ENCODE results near the gene NDUFB7. TPM values are rescaled to one million over a fixed set of nuclear protein-coding genes. Genes with fewer than 3 reads are reported as not detected.

Gene NDUFB7
- polyA plus RNA-seq, 1 experiment = 97.3 TPM

DNA sequence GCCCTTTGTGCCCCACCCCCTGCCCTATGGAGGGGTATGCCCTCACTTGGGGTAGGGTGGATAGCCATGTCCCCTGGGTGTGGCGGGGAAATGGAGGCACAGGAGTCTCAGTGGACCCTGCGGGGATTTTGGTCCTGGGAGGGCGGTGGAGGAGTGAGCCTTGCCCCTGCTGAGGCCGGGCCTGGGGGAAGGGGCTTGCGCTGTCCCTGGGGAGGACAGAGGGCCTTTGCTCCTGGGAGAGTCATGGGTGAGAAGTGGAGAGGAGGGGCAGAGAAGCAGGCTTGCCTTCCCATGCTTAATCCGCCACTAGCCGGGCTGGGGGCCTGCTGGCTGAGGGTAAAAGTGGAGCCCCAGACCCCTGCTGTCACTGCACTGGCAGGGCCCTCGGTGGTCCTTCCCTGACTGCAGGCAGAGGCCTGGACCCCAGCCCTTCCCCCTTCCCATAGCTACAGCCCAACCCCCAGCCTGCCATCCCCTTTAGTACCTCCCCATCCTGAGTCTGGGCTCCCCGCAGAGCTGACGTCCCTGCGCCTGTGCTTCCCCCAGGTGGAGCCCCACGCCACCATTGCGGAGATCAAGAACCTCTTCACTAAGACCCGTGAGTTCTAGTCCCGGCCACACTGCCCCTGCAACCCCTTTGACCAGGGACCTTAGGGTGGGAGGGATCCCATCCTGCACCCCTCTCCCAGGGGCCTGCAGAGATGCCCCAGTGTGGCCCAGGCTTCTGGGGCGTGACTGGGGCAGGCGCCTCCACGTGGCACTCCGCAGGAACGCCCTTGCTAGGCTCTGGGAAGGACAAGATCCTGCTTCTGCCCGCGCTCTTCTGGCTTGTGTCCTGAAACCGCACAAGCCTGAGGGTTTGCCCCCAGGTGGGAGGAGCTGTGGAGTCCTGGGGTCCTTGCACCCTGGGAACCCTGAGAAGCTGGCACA is 8.9 kb downstream of the NDUFB7 start:
- Histone ChIP-seq H3K27me3 (ENCODE audit: control insufficient read depth, insufficient read depth, low read length) (no peaks in the 10 kb centered on the region), H3K27ac (ENCODE audit: low read depth, low read length) (no peak overlapping the region), H3K4me3 (ENCODE audit: low read depth, low read length) (no peak overlapping the region), H3K9me3 (ENCODE audit: control insufficient read depth, insufficient read depth, low read length) (peaks cover 9% of the 10 kb centered on the region; the same call in 1 of the 2 replicates)
- TF ChIP-seq, protein P1, sequence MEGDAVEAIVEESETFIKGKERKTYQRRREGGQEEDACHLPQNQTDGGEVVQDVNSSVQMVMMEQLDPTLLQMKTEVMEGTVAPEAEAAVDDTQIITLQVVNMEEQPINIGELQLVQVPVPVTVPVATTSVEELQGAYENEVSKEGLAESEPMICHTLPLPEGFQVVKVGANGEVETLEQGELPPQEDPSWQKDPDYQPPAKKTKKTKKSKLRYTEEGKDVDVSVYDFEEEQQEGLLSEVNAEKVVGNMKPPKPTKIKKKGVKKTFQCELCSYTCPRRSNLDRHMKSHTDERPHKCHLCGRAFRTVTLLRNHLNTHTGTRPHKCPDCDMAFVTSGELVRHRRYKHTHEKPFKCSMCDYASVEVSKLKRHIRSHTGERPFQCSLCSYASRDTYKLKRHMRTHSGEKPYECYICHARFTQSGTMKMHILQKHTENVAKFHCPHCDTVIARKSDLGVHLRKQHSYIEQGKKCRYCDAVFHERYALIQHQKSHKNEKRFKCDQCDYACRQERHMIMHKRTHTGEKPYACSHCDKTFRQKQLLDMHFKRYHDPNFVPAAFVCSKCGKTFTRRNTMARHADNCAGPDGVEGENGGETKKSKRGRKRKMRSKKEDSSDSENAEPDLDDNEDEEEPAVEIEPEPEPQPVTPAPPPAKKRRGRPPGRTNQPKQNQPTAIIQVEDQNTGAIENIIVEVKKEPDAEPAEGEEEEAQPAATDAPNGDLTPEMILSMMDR (IDR thresholded peaks at IDR 0.05; ENCODE audit: low read depth, low read length) = no peak
- CTCF ChIA-PET = interaction anchor here (1.7 kb wide), 1 partner anchor 10 kb away, joined by 9 read pairs; no protein-coding TSS in a partner anchor
- POLR2A ChIA-PET = interaction anchor here (1.2 kb wide), 1 partner anchor 9 kb away, joined by 3 read pairs; the partner anchor contains the start of gene NDUFB7
- no peak for DNase-seq (ENCODE audit: low read depth, low spot score)

DNA sequence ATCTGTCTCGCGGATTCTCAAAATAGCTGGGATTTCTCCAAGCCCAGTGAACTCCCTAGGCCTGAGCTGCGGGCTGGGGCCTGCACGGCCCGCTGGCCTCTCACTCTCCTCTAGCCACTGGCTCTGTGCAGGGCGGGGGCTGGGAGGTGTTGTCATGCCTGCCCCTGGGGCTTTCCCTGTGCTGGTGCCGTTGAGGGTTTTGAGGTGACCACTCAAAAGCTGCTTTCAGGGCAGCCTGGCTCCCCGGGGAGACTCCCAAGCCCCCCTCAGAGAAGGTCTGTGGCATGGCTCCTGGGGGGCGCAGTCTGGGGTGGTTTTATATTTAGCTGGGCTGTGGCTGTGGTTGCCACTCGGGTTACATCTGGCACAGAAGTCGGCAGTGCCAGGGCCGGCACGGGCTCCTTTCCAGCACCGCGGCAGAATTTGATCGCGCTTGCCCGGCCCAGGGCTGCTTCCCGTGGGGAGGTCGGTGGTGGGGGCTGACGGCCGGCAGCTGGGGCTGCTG is 10.0 kb downstream of the NDUFB7 start:
- Histone ChIP-seq H3K9me3 (ENCODE audit: control insufficient read depth, insufficient read depth, low read length) (peaks cover 9% of the 10 kb centered on the region; the same call in 1 of the 2 replicates), H3K4me3 (ENCODE audit: low read depth, low read length) (no peak overlapping the region), H3K27ac (ENCODE audit: low read depth, low read length) (peak overlapping the region; percentile 11), H3K27me3 (ENCODE audit: control insufficient read depth, insufficient read depth, low read length) (no peaks in the 10 kb centered on the region)
- ChIA-PET POLR2A (interaction anchor here (0.7 to 1.4 kb wide), 2 partner anchors 10 to 44 kb away, joined by 3 read pairs; partner anchors contain the start of genes DNAJB1 and NDUFB7), CTCF (interaction anchor here (1.7 kb wide), 1 partner anchor 11 kb away, joined by 9 read pairs; no protein-coding TSS in a partner anchor)
- no peak for DNase-seq (ENCODE audit: low read depth, low spot score)
- TF ChIP-seq, protein P1 (IDR thresholded peaks at IDR 0.05; ENCODE audit: low read depth, low read length) = no peak

DNA sequence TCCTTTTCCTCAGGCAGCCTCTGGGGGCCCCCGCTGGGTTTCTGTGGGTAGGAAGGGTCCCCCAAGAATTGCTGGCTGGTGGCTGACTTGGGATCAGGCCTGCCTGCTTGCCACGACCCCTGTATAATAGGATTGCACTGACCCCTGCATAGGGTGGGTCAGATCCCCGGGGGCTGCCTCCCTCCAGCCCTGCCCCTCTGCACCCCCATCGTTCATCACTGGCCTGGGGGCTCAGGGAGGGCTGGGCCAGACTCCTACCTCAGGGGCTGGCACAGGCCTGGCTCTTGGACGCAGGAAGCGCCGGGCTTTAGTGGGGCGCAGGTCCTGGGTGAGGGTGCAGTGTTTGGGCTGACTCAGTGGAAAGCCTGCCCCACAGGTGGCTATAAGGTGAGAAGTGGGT is 10.6 kb downstream of the NDUFB7 start:
- POLR2A ChIA-PET = interaction anchor here (1.4 kb wide), 1 partner anchor 43 kb away, joined by 3 read pairs; the partner anchor contains the start of gene DNAJB1
- TF ChIP-seq, protein P1 (IDR thresholded peaks at IDR 0.05; ENCODE audit: low read depth, low read length) = no peak
- peak overlapping the region; percentile 11 for H3K27ac ChIP-seq (ENCODE audit: low read depth, low read length)
- CTCF ChIA-PET = interaction anchor here (1.7 kb wide), 1 partner anchor 12 kb away, joined by 9 read pairs; no protein-coding TSS in a partner anchor
- peaks cover 9% of the 10 kb centered on the region; the same call in 1 of the 2 replicates for H3K9me3 ChIP-seq (ENCODE audit: control insufficient read depth, insufficient read depth, low read length)
- H3K4me3 ChIP-seq (ENCODE audit: low read depth, low read length) = no peak overlapping the region
- no peaks in the 10 kb centered on the region for H3K27me3 ChIP-seq (ENCODE audit: control insufficient read depth, insufficient read depth, low read length)
- DNase-seq (ENCODE audit: low read depth, low spot score) = no peak

DNA sequence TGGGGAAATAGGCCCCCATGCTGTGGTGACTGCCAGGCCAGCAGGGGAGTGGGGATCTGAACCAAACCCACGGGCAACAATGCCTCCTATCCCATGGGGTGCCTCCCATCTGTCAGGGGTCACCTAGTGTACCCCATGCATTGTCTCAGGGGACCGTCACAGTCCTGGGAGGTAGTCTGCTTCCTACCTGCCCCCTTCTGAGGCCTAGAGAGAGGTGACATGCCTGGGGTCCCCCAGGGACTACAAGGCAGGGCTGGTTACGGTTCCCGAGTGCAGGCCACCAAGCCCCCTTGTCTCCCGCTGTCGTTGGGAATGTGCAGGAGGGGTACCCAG is 11.1 kb downstream of the NDUFB7 start:
- ChIA-PET POLR2A (no interaction called here), CTCF (no interaction called here)

More for the DNA sequence above, 11.1 kb downstream of the NDUFB7 start:
- DNase-seq (ENCODE audit: low read depth, low spot score) = no peak
- H3K9me3 ChIP-seq (ENCODE audit: control insufficient read depth, insufficient read depth, low read length) = peaks cover 9% of the 10 kb centered on the region; the same call in 1 of the 2 replicates
- H3K27ac ChIP-seq (ENCODE audit: low read depth, low read length) = peak overlapping the region; percentile 11
- no peak overlapping the region for H3K4me3 ChIP-seq (ENCODE audit: low read depth, low read length)
- H3K27me3 ChIP-seq (ENCODE audit: control insufficient read depth, insufficient read depth, low read length) = no peaks in the 10 kb centered on the region
- TF ChIP-seq, protein P1 (IDR thresholded peaks at IDR 0.05; ENCODE audit: low read depth, low read length) = no peak

All from AG04450 (cell line).